ENCODE results near the gene RAD51D. TPM values are rescaled to one million over a fixed set of nuclear protein-coding genes. Genes with fewer than 3 reads are reported as not detected.

Gene RAD51D
- total RNA-seq, 4 donors from 2014 or later = 2.8 to 5.9 (median 3.8) TPM

GRCh38 chr17:35056013-35056412 lies 63.6 kb downstream of the RAD51D start:
- 90% methylated on average over 3 of the region's 3 CpGs for WGBS, 2 donors
- TF ChIP-seq, protein P1, sequence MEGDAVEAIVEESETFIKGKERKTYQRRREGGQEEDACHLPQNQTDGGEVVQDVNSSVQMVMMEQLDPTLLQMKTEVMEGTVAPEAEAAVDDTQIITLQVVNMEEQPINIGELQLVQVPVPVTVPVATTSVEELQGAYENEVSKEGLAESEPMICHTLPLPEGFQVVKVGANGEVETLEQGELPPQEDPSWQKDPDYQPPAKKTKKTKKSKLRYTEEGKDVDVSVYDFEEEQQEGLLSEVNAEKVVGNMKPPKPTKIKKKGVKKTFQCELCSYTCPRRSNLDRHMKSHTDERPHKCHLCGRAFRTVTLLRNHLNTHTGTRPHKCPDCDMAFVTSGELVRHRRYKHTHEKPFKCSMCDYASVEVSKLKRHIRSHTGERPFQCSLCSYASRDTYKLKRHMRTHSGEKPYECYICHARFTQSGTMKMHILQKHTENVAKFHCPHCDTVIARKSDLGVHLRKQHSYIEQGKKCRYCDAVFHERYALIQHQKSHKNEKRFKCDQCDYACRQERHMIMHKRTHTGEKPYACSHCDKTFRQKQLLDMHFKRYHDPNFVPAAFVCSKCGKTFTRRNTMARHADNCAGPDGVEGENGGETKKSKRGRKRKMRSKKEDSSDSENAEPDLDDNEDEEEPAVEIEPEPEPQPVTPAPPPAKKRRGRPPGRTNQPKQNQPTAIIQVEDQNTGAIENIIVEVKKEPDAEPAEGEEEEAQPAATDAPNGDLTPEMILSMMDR (IDR thresholded peaks at IDR 0.05) = no peak
- TF ChIP-seq POLR2A (IDR thresholded peaks at IDR 0.05) = no peak
- H3K4me3 ChIP-seq (ENCODE audit: low read depth, poor library complexity, severe bottlenecking) = no peak overlapping the region
- no peak for DNase-seq (ENCODE audit: low spot score in 2 of 2)
- intact Hi-C loops (cut with DNase I; ENCODE audit: low total_unique reads) = no loop called here

DNA sequence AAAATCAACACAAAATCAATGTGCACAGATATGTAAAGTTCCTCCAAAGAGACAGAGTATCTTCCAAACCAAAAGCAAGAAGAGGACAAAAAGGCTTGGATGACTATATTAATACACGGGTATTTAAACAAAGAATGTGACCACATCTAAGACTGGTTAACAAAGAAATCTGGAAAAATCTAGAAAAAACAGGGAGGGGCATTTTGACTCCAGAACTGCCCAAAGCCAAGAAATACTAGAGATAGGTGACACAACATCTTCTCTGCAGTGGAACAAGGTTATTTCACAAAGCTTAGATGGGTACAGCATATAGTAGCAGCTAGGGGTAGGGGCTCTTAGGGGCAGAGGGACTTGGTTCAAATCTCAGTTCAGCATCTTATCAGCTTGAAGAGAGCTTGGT lies 66.5 kb downstream of the RAD51D start:
- intact Hi-C loops (cut with DNase I; ENCODE audit: low total_unique reads) = no loop called here
- no peak overlapping the region for H3K4me3 ChIP-seq (ENCODE audit: low read depth, poor library complexity, severe bottlenecking)
- TF ChIP-seq POLR2A (IDR thresholded peaks at IDR 0.05) = no peak
- TF ChIP-seq, protein P1 (IDR thresholded peaks at IDR 0.05) = no peak
- WGBS, 2 donors = 71 to 91% methylated on average over 1 of the region's 1 CpG
- no peak for DNase-seq (ENCODE audit: low spot score in 2 of 2)

- intact Hi-C loops (cut with DNase I; ENCODE audit: low total_unique reads) = no loop called here
- no peak overlapping the region for H3K4me3 ChIP-seq (ENCODE audit: low read depth, poor library complexity, severe bottlenecking)
- DNase-seq (ENCODE audit: low spot score in 2 of 2) = no peak
- TF ChIP-seq, protein P1 (IDR thresholded peaks at IDR 0.05) = no peak
- TF ChIP-seq POLR2A (IDR thresholded peaks at IDR 0.05) = no peak
Observed at GRCh38 chr17:35052780-35053179, 66.9 kb downstream of the RAD51D start.

GRCh38 chr17:35052241-35052610 lies 67.4 kb downstream of the RAD51D start:
- intact Hi-C loops (cut with DNase I; ENCODE audit: low total_unique reads) = no loop called here
- no peak overlapping the region for H3K4me3 ChIP-seq (ENCODE audit: low read depth, poor library complexity, severe bottlenecking)
- TF ChIP-seq, protein P1 (IDR thresholded peaks at IDR 0.05) = no peak
- TF ChIP-seq POLR2A (IDR thresholded peaks at IDR 0.05) = no peak
- no peak for DNase-seq (ENCODE audit: low spot score in 2 of 2)

DNA sequence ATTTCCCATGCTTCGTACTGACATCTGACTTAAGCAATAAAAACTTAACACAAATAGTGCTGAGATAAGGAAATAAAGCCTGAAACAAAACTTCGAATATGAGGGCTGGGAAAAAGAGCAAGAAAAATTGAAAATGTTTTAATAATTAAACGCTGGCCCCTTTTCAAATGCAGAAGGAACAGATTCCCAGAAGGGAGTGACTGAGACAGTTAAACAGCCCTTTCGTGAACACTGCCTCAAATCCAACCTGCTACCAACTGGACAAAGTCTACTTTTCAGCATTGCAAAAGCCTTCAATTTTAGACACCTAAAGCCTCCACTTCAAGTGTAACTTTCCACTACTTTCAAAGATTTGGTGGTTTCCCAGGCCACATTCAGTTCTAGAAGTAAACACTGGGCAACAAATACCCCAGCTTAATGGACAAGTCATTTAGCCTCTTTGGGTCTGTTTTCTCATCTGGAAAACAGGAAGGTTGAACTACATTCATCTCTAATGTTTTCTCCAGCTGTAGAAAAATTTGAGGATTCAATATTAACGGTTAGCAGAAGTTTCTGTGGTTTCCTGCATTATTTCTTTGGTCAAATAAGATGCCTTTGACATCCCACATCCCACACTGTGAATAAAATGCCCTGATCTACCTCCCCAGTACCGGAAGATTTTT lies 68.0 kb downstream of the RAD51D start:
- intact Hi-C loops (cut with DNase I; ENCODE audit: low total_unique reads) = no loop called here
- TF ChIP-seq, protein P1 (IDR thresholded peaks at IDR 0.05) = no peak
- TF ChIP-seq POLR2A (IDR thresholded peaks at IDR 0.05) = no peak
- 44 to 50% methylated on average over 6 of the region's 6 CpGs for WGBS, 2 donors
- no peak overlapping the region for H3K4me3 ChIP-seq (ENCODE audit: low read depth, poor library complexity, severe bottlenecking)
- no peak for DNase-seq (ENCODE audit: low spot score in 2 of 2)

DNA sequence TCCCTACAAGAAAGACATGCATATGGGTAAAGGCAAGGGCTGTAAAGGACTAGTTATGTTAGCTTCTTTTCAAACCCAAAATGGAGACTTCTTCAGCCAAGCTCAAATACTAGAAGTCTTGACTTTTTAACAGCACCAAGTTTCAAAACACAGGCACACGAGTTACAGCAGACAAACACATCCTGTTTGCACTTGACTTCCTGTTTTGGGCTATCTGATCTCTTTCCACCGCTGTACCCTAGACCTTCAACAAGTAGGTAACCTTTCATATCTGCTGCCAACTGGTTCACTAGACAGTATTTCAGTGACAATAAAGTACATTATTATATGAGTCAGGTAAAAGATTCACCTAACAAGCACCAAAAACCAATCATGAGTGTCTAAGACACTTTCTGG lies 68.5 kb downstream of the RAD51D start:
- no peak overlapping the region for H3K4me3 ChIP-seq (ENCODE audit: low read depth, poor library complexity, severe bottlenecking)
- intact Hi-C loops (cut with DNase I; ENCODE audit: low total_unique reads) = no loop called here
- 16 to 37% methylated on average over 2 of the region's 2 CpGs for WGBS, 2 donors
- TF ChIP-seq POLR2A (IDR thresholded peaks at IDR 0.05) = no peak
- TF ChIP-seq, protein P1 (IDR thresholded peaks at IDR 0.05) = no peak
- no peak for DNase-seq (ENCODE audit: low spot score in 2 of 2)
